GM18867 (cell line): Measurements from ENCODE around the gene ITPR2.

ENCODE experiments used
- ATAC-seq: cut with Tn5 transposase; IDR thresholded peaks from one replicate; pipeline ENCODE4 v1.9.1; 2021; ENCODE audit warnings: mild to moderate bottlenecking, moderate library complexity; ENCODE audit not compliant: unreplicated experiment

The ITPR2 gene

DNA sequence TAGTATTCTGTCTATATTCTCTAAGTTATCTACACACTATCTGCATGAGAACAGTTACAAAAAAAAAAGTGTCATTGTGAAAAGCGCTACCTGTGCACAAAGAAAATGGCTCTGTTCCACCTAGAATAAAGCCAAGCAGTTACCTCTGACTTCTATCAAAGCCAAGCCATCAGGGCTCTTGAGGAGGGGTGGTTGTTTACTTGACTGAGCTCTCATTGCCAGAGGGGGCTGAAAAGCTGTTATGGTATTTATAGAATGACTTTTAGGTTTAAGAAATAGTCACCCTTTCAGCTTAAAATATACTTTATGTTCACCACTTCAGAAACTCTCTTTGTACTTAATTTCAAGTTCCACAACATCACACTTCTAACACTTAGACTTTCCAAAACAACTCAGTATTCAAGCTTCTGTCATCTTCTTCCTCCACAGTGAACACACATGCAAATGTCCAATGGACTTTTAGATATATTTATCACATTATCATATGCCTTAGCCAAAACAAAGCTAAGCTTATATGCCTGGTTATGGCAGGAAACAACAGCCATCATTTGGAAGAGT lies 7.5 kb downstream of the ITPR2 start:
- ATAC-seq = peak; percentile 48

DNA sequence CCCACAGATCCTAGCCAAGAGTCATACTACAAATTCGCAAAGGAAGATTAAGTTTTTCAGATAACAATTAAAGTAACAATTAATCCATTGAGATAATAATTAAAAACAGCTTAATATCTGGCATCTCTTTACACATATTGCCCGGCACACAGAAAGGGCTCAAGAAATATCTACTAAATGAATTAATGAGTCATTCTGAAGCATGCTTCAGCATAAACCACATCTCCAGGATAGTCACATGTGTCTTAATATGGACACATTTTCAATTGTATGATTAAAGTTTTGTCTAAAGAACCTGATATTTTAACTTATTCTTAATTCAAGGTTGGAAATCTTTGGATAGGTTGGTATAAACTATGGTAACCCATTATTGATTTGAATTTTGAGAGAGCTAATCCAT lies 9.6 kb downstream of the ITPR2 start:
- ATAC-seq = no peak

DNA sequence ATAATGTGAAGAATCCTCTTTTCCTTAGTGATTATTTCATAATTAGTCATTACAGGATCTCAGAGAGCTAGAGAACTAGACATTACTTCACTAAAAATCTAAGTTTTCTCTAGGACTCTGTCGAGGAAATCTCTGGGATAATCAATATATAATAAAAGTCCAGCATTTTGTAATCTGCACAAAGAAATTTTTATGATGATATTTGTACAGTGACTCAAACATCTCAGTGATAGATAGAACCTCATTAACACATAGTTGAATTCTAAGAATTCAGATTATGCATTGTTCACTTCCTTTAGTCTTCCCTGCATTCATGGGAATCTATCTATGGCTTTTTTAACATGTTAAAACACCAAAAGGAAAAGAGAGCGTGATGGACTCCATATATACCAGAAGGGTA lies 11.0 kb downstream of the ITPR2 start:
- no peak for ATAC-seq

DNA sequence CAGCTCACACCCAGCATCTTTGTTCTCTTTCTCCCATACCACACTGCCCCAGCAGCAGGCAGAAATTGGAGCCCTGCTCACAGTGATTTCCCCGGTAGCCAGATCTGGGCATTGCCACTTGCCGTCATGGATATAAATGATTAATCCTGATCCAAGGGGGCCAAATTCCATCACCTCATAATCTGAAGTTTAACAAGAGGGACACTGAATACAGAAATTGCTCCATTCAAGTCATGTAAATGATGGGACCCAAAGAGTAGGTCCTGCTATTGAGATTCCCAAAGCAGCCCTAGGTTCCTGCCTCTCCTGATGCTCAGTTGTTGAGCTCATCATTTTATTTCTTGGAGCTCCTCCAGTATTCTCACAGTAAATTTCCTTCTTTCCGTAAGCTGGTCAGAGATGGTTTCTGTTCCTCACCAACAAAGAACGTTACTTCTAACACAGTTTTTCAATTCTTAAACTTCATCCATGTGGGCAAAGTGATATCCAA lies 11.7 kb downstream of the ITPR2 start:
- no peak for ATAC-seq

DNA sequence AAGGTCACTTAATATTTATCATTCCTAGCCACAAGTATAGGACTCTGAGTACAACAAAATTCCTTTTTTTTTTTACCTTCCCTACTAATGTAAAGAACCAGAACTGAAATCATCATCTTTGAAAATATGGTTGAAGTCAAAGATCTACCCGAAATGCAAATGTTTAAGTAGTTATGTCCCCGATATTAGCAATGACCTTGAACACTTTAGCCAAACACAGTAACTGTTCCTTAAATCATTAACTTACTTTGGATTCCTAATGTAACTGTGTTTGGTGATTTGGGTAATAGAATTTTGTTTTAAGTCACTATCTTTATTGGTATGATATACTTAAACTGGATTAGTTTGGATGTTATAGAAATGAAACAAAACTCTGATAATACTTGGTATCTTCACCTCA lies 14.4 kb downstream of the ITPR2 start:
- no peak for ATAC-seq

DNA sequence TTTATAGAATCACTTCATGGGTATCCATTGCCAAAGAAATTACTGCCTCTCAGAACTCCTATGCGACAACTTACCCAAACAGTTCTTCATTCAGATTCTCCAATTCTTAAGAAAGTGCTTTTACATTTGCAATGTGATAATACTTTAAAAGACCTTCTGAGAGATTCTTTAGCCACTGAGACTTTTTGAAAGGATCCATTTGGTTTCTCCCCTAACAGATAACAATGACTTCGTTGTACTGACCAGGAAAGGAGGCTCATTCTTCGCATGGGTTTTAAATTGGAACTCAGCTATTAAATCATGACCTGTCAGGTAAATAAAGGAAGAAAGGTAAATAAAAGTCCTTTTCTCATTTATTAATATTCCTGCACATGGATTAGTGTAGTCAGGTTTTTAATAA lies 14.8 kb downstream of the ITPR2 start:
- ATAC-seq = no peak

DNA sequence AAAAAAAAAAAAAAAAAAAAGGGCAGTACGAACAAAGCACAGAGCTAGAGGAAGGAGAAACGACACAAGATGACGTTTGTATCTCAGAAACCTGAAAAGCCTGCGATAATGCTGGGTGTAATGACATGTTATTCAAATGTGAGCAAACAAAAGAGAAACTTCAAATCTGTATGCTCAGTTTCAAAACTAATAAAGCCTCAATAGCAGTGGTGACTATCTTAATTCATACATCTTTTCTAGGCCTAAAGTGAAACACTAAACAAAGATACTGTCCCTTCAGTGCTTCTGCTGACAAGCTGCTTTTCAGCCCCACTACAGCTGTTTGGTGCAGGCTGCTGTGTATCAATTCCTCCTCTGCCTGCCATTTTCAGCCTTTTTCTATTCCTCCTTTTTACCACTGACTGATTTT lies 15.8 kb downstream of the ITPR2 start:
- ATAC-seq = peak; percentile 92

DNA sequence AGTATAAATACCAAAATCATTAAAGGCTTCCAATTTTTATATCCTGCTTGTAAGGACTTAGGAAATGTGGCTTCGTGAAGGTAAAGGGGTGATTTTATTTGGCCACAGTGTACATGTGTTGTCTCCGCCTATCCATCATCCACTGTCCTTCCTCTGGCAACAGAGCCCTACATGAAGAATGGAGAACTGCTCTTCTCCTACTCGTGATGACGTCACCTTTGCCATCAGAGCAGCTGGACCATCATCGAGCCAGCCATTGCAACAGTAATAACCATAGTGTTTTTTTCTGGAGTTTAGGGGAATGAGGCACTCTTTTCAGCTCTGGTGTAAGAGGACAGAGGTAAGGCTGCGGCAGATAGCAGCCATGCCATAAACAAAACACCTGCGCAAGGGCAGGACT lies 19.2 kb downstream of the ITPR2 start:
- no peak for ATAC-seq

DNA sequence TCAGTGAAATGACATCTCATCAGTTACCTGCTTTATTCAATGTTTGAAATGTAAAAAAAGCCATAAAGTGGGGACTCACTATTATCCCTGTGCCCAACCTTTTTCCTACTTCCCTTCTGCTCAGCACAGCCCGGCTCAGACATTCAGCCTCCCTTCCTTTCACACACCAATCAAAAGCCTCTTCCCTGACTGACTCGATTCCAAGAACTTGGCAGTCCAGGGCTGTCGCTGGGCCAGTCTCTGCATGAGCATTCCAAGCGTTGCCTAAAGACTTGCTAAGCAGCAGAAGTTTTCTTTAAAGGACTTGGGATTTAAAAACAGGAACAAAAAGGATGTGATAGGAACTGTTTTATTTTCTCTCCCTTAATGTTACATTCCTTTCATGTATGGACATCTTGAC lies 22.7 kb downstream of the ITPR2 start:
- ATAC-seq = no peak

DNA sequence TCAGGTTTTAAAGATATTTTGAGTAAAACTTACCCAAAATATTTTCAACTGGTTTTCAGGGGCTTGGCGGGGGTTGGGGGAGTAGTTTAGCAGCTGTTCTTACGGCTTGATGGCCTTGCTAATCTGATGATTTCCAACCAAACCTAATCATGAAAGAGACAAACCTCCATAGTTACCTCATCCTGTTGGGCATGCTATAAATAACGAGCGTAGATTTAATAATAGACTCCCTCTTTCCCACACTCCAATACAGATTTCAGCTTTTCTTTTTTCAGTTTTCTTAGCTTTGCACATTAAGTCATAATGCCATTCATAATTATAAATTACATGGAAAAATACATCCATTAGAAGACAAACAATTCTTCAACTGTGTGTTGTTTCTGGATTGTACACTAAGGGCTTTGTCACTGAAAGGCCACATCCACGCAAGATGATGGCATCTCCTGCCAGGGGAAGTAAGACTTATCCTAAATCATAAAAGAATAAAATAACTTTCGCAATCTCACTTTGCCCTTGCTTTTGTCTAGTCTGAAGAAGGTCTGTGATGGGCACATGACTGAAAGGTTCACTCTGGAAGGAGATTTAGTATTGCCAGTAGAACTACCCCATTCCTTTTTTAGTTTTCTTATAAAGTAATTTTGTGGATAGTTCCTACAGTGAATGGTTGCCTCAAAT lies 23.2 kb downstream of the ITPR2 start:
- no peak for ATAC-seq

DNA sequence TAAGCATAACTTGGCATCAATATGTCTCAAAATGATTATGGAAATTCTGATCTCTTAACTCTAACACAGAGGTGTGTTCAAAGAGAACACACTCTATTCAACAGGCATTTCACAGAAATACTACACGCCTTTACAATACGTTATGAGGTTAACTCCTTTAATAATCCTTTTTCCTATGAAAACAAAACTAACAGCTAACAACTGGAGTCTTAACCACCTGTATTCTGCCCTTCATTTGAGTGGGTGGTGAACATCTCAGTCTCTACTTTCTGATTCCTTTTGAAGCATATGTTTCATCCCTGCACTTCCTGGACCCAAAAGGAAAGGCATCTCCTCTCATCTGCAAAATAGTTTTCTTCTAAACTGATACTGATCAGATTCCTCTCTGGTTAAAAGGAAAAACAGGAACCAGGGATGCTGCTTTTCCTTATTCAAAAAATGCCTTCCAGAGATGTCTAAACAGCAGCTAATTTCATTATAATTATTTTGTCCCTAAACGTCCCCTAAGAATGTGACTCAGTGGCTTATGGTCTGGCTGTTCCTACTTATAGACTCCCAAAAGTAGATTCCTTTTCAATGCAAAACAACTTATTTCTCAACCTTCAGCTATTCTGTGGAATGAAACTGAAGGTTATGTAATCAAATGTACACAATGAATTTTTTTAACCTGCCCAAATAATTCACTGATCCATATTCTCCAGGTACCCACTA lies 24.1 kb downstream of the ITPR2 start:
- peak; percentile 53 for ATAC-seq

DNA sequence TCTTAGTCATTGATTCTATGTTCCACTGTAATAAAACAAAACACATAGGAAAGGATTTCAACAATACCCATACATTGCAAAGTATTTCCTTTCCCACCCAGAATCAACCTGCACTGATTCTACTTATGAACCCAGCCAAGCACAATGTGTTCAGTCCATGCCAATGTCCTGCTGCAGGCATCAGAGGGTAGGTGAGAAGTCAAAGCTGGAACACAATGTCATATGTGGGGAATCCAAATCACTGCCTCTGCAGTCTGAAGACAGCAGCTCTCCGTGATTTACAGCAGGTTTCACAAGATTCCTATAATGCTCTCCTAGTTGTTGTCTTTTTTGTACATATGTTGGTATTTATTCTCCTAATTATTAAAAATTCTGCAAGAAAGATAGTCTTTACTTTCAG lies 25.7 kb downstream of the ITPR2 start:
- ATAC-seq = no peak

DNA sequence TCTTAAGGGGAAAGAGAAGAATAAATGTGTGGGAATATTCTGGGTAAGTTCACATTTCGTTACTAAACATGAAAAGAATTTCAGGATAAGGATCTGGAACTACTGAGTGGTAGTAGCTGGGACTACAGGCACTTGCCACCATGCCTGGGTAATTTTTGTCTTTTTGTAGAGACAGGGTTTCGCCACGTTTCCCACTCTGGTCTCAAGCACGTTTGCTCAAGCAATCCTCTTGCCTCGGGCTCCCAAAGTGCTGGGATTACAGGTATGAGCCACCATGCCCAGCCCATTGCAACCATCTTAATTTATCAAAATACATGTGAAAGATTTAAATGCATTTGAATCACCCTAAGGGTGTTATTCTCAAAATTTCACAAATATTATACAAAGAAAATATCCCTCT lies 26.4 kb downstream of the ITPR2 start:
- no peak for ATAC-seq

DNA sequence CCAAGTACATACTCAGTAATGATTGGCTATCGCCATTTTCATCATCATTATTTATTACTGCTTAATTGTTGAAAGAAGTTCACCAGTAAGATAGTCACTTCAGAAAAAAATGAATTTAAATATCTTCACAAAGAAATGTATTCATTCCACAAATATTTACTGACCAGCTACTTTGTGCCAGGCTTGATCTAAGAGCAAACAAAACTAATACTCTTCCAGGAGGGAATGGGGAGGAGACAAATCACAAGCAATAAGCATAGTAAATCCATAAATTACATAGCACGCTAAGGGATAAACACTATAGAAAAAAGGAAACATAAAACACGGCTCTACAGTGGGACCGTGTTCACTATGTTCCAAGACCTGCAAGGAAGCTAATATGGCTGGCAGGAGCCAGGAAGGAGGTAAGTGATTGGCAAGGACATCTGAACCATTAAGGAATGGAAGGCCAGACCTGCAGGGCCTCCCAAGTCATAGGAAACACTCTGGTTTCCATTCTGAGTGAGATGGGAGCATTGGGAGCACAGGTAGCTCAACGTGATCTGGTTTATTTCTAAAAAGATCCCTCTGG lies 27.5 kb downstream of the ITPR2 start:
- ATAC-seq = no peak

DNA sequence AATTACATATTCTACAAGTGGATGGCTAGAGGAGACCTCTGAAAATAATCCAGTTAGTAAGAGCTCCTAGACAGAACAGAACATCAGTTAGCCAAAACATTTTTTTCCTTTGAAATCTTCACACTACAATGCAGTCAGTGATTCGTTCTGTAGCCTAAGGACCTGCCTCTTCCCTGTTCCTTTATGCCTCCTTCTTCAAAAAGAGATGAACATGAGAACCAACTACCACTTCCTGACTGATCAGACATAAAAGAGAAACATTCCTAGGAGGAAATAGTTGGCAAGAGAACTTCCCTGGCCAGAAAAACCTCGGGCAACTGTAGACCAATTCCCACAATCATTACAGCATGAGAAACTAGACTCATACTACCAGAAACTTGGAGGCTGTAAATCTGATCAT lies 29.4 kb downstream of the ITPR2 start:
- no peak for ATAC-seq

DNA sequence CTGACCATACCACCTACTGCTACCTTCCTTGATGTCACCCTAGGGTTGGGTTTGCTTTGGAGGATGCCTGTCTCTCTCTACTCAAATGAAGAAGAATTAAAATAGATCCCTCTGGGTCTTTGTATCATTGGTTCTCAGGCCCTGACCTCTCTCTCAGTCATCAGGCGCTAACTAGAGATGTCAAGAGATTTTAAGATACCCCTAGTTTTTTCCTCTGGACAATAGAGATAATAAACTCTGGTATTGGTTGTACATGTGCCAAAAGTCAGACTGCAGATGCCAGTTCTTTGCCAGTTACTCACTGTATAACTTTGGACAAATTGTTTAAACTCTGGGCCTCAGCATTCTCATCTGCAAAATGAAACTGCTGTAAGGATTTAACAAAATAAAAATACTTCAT lies 31.5 kb downstream of the ITPR2 start:
- no peak for ATAC-seq

DNA sequence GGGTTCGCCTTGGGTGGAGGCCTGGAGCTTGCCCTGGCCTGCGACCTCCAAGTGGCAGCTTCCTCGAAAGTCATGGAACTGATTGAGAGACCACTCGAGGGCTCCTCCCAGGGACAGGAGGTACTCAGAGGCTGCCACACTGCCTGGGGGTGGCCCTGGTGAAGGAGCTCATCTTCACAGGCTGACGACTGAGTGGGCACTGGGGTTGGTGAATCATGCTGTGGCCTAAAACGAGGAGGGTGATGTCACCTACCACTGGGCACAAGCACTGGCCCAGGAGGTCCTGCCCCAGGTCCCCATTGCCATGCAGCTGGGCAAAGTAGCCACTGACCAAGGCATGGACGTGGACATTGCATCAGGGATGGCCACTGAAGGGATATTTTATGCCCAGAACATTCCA lies 32.1 kb downstream of the ITPR2 start:
- ATAC-seq = no peak

DNA sequence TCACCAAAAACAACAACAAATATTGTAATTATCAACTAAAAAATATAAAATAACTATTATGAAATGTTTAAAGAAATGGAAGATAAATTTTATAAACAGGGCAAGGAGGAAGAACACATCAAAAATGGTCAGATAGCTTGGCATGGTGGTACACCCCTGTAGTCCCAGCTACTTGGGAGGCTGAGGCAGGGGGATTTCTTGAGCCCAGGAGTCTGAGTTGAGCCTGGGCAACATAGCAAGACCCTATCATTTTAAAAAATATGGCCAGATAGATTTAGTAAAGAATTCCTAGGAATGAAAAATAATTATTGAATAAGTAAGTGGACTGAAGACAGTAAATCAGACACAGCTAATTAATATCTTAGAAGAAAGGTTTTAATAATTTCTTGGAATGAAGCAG lies 32.6 kb downstream of the ITPR2 start:
- no peak for ATAC-seq

DNA sequence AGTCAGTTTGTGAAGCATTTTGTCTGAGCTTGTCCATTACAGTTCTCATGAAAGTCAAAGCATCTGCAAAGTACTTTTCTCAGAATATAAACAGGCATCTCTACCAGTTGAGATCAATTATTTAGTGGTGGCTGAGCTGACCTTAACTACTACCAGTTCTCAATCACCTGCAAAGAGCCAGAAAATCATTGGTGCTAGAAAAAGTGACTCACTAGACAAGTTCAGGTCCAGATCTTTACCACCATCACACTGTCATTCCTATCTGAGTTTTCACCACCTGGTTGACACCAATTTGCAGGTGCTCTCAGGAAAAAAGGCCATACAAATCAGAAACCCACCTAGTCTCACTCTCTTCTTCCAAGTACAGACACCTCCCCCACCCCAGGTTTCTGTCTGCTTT lies 33.3 kb downstream of the ITPR2 start:
- ATAC-seq = no peak

DNA sequence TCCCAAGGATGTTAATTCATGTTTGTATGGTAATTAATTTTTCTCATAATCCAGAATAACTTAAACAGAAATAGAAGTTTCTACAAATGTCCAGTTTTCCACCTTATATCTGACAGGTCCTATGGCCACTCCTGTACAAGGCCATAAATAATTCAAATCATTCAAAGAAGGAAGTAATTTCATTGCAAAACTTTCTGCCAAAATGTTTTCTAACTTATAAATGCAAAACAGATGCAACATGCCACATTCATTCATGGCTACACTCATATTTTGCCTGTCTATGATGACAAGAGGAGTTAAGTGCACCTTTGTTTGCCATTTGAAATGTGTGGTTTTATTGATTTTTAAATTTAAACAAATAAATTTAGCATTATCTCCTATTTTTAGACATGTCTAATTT lies 34.4 kb downstream of the ITPR2 start:
- no peak for ATAC-seq

DNA sequence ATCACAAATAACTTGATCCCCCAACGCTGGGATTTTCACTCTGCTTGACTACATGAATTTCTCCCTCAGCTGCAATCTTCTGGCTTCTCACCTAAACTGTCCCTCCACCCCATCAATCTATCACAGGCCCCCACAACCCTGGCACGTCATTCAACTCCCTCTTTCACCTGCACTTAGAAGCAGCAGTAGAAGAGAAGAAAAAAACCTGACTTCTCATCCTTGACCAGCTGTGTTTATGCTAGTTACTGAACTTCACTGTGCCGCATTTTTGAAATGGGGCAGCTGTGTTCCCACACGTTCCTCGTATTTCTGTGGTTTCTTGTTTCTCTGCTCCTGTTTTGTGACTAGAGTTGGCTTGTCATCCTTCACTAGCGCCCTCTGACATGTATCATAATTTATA lies 35.0 kb downstream of the ITPR2 start:
- no peak for ATAC-seq

DNA sequence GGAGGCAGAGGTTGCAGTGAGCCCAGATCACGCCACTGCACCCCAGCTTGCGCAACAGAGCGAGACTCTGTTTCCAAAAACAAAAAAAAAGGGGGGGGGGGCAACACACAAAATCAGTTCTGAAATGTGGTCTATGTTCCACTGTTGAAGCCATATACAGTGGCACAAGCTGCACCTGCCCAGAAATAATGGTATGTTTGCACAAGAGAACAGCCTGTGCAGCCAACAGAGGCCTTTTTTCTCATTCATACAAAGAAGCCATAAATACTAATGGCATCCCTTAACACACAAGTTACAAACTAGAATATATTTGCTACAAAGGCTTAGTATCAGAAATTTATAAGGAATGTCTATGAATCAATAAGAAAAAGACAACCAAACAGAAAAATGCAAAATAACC lies 37.1 kb downstream of the ITPR2 start:
- ATAC-seq = no peak
